IPS-18a (cell line): ENCODE measurements around the gene PRDM9.
"Not testable (repeated sequence)": the region's sequence is repeated elsewhere in the genome, so short reads cannot be mapped to it uniquely, and the experiment has no call there.

Experiments used
- H3K27ac ChIP-seq: one replicate; pipeline ENCODE4 v1.5.1; 2013; ENCODE audit warnings: low read length
- H3K27me3 ChIP-seq: one replicate; pipeline ENCODE4 v1.6.1; 2013; ENCODE audit warnings: mild to moderate bottlenecking, low read length; ENCODE audit not compliant: control insufficient read depth, insufficient read depth
- H3K36me3 ChIP-seq: one replicate; pipeline ENCODE4 v1.6.1; 2013; ENCODE audit warnings: low read depth, low read length; ENCODE audit not compliant: control insufficient read depth
- H3K4me1 ChIP-seq: one replicate; pipeline ENCODE4 v1.6.1; 2013; ENCODE audit warnings: low read depth, low read length; ENCODE audit not compliant: control insufficient read depth
- H3K4me3 ChIP-seq: one replicate; pipeline ENCODE4 v1.5.1; 2013; ENCODE audit warnings: low read length
- H3K9ac ChIP-seq: one replicate; pipeline ENCODE4 v1.6.1; 2013; ENCODE audit warnings: mild to moderate bottlenecking, low read length, moderate library complexity
- H3K9me3 ChIP-seq: one replicate; pipeline ENCODE4 v1.6.1; 2013; ENCODE audit warnings: low read depth, low read length; ENCODE audit not compliant: control insufficient read depth

The PRDM9 gene

DNA sequence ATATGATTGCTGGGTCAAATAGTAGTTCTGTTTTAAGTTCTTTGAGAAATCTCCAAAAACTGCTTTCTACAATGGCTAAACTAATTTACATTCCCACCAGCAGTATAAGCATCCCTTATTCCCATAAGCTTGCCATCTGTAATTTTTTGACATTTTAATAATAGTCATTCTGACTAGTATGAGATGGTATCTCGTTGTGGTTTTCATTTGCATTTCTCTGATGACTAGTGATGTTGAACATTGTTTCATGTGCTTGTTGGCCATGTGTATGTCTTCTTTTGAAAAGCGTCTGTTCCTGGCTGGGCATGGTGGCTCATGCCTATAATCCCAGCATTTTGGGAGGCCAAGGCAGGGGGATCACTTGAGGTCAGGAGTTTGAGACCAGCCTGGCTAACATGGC is 21.2 kb upstream of the PRDM9 start:
- not testable (repeated sequence) for H3K4me3 ChIP-seq, H3K36me3 ChIP-seq, H3K9ac ChIP-seq, H3K4me1 ChIP-seq, H3K27ac ChIP-seq, H3K9me3 ChIP-seq, H3K27me3 ChIP-seq

DNA sequence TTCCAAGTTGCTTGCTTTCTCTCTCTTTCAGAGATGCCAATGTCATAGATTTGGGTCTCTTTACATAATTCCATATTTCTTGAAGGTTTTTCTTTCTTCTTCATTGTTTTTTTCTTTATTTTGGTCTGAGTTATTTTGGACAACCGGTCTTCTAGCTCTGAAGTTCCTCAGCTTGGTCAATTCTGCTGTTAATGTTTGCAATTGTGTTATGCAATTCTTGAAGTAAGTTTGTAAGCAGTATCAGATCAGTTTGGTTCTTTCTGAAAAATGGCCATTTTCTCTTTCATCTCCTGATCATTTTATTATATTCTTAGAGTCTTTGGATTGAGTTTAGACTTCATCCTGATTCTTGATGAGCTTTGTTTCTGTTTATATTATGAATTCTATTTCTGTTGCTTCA is 16.4 kb upstream of the PRDM9 start:
- Histone ChIP-seq H3K27ac (no peak overlapping the region), H3K27me3 (no peaks in the 10 kb centered on the region), H3K9me3 (no peaks in the 10 kb centered on the region), H3K4me3 (no peak overlapping the region), H3K4me1 (no peaks in the 10 kb centered on the region), H3K36me3 (no peaks in the 10 kb centered on the region), H3K9ac (no peak overlapping the region)

GRCh38 chr5:23494558-23494957 is 12.9 kb upstream of the PRDM9 start:
- H3K27me3 ChIP-seq: no peaks in the 10 kb centered on the region
- no peaks in the 10 kb centered on the region for H3K36me3 ChIP-seq
- no peaks in the 10 kb centered on the region for H3K9me3 ChIP-seq
- H3K9ac ChIP-seq: no peak overlapping the region
- no peak overlapping the region for H3K4me3 ChIP-seq
- no peak overlapping the region for H3K27ac ChIP-seq
- H3K4me1 ChIP-seq: no peaks in the 10 kb centered on the region

- Histone ChIP-seq H3K4me3 (no peak overlapping the region), H3K9ac (no peak overlapping the region), H3K9me3 (no peaks in the 10 kb centered on the region), H3K27ac (no peak overlapping the region), H3K27me3 (no peaks in the 10 kb centered on the region), H3K36me3 (no peaks in the 10 kb centered on the region), H3K4me1 (no peaks in the 10 kb centered on the region)
Measured at GRCh38 chr5:23496576-23496975, 10.8 kb upstream of the PRDM9 start.

DNA sequence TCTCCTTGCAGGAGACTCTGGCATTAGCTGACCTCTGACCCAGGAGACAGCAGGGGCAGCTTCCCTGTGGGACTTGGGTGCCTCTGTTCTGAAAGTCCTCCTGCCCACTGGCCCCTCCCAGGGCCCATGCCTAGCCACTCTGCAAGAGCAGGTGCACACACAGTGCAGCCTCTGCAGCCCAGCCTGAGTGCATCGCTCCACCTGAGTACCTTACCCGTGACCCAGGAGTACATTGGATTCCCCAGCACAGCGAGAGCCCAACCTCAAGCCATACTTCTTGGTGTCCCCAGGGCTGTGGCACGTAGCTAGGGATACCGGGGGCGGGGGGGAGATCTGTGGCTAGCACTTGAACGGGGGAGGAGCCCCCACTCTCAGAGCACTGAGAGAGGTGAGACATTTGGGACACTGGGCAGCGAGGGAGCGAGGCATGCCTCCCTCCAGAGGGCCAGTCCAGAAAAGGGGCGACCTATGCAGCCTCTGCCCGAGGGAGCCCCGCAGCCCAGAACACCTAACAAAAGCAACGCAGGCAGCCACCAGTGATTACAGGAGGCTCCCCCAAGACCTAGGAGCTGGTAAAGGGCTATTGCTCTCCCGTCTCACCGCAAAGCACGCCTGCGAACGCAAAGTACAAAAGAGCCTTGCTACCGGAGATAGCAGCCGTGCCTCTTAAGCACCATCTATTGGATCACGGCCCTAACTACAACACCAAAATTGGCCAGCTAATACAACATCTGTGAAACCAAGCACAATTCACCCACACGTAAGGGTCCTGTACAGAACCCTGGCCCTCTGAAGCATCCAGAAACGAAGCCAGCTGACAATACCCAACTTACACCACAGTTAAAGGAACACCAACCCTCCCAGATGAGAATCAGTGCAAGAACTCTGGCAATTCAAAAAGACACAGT is 826 bp upstream of the PRDM9 start:
- Histone ChIP-seq H3K9me3 (no peaks in the 10 kb centered on the region), H3K4me1 (no peaks in the 10 kb centered on the region), H3K36me3 (no peaks in the 10 kb centered on the region), H3K27me3 (no peaks in the 10 kb centered on the region), H3K4me3 (no peak overlapping the region), H3K9ac (no peak overlapping the region), H3K27ac (no peak overlapping the region)

DNA sequence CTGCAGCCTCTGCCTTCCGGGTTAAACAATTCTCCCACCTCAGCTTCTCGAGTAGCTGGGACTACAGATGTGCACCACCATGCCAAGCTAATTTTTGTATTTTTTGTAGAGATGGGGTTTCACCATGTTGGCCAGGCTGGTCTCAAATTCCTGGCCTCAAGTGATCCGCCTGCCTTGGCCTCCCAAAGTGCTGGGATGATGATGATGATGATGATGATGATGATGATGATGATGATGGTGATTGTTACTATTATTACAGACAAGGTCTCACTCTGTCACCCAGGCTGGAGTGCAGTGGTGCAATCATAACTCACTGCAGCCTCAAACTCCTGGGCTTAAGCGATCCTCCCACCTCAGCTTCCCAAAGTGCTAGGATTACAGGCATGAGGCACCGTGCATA is 3.0 kb downstream of the PRDM9 start:
- not testable (repeated sequence) for H3K27me3 ChIP-seq, H3K27ac ChIP-seq, H3K9ac ChIP-seq, H3K4me1 ChIP-seq, H3K4me3 ChIP-seq, H3K9me3 ChIP-seq, H3K36me3 ChIP-seq

GRCh38 chr5:23522553-23522952 is 15.1 kb downstream of the PRDM9 start:
- Histone ChIP-seq H3K27me3 (no peaks in the 10 kb centered on the region), H3K4me3 (no peak overlapping the region), H3K36me3 (no peaks in the 10 kb centered on the region), H3K4me1 (no peaks in the 10 kb centered on the region), H3K27ac (no peak overlapping the region), H3K9me3 (no peaks in the 10 kb centered on the region), H3K9ac (no peak overlapping the region)

GRCh38 chr5:23523031-23523430 is 15.6 kb downstream of the PRDM9 start:
- Histone ChIP-seq H3K4me3 (no peak overlapping the region), H3K4me1 (no peaks in the 10 kb centered on the region), H3K36me3 (no peaks in the 10 kb centered on the region), H3K9ac (no peak overlapping the region), H3K9me3 (no peaks in the 10 kb centered on the region), H3K27ac (no peak overlapping the region), H3K27me3 (no peaks in the 10 kb centered on the region)

DNA sequence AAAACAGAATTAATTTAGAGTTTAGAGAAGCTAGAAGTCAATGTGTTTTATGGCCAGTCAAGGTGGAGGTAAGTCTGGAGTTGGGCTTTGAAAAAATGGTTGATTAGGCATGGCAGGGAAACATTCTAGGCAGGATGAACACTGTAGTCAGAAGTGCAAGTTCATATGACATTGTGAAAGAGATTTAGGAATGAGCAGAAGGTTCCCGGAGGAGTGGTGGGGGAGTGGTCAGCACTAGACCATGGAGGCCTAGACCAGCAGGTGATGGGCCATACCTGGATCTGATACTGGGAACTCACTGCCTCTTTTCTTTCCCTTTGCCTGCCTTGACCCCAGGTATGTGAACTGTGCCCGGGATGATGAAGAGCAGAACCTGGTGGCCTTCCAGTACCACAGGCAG is 16.6 kb downstream of the PRDM9 start:
- Histone ChIP-seq H3K36me3 (no peaks in the 10 kb centered on the region), H3K9ac (no peak overlapping the region), H3K9me3 (peaks cover 4% of the 10 kb centered on the region), H3K4me1 (no peaks in the 10 kb centered on the region), H3K4me3 (no peak overlapping the region), H3K27me3 (no peaks in the 10 kb centered on the region), H3K27ac (no peak overlapping the region)

DNA sequence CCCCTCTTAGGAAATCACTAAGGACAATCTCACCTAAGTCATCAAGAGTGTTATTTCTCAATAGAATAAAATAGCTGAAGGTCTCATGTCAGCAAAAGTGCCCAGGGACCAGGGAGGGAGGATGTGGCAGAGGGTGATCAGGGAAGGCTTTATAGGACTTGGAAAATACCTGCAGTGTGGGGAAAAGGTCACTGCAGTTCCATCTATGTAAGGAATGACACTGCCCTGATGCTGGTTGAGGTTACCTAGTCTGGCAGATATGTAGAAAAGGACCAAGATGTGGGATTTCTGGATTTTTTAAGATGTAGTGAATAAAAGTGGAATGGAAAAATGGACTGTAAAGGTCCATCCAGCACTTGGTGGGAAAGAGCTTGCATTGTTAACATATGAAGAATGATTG is 18.3 kb downstream of the PRDM9 start:
- Histone ChIP-seq H3K9me3 (peaks cover 4% of the 10 kb centered on the region), H3K27ac (no peak overlapping the region), H3K36me3 (no peaks in the 10 kb centered on the region), H3K27me3 (no peaks in the 10 kb centered on the region), H3K9ac (no peak overlapping the region), H3K4me1 (no peaks in the 10 kb centered on the region), H3K4me3 (no peak overlapping the region)

DNA sequence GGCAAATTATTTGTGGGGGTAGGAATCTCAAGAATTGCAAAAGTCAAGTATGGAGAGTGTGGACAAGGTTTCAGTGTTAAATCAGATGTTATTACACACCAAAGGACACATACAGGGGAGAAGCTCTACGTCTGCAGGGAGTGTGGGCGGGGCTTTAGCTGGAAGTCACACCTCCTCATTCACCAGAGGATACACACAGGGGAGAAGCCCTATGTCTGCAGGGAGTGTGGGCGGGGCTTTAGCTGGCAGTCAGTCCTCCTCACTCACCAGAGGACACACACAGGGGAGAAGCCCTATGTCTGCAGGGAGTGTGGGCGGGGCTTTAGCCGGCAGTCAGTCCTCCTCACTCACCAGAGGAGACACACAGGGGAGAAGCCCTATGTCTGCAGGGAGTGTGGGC is 19.2 kb downstream of the PRDM9 start:
- not testable (repeated sequence) for H3K9me3 ChIP-seq, H3K27ac ChIP-seq, H3K27me3 ChIP-seq, H3K36me3 ChIP-seq, H3K4me1 ChIP-seq, H3K4me3 ChIP-seq, H3K9ac ChIP-seq

GRCh38 chr5:23527216-23527920 is 20.0 kb downstream of the PRDM9 start:
- H3K36me3 ChIP-seq, H3K9ac ChIP-seq: not testable (repeated sequence)

More at GRCh38 chr5:23527216-23527920, 20.0 kb downstream of the PRDM9 start:
- not testable (repeated sequence) for H3K27me3 ChIP-seq, H3K9me3 ChIP-seq, H3K27ac ChIP-seq, H3K4me1 ChIP-seq, H3K4me3 ChIP-seq
